ENCODE data around the gene ITPR2.

ITPR2 gene

GRCh38 chr12:26818636-26819035, 14.4 kb downstream of the ITPR2 start:
- DNase-seq = no peak

GRCh38 chr12:26818201-26818600, 14.8 kb downstream of the ITPR2 start:
- DNase-seq = no peak

- DNase-seq = no peak
Observed at GRCh38 chr12:26817183-26817591, 15.8 kb downstream of the ITPR2 start.

GRCh38 chr12:26813812-26814211, 19.2 kb downstream of the ITPR2 start:
- DNase-seq = no peak

GRCh38 chr12:26810330-26810729, 22.7 kb downstream of the ITPR2 start:
- DNase-seq = no peak

GRCh38 chr12:26809611-26810285, 23.2 kb downstream of the ITPR2 start:
- DNase-seq = no peak

GRCh38 chr12:26808766-26809476, 24.1 kb downstream of the ITPR2 start:
- no peak for DNase-seq

- no peak for DNase-seq
Observed at GRCh38 chr12:26807292-26807691, 25.7 kb downstream of the ITPR2 start.

GRCh38 chr12:26806556-26806955, 26.4 kb downstream of the ITPR2 start:
- DNase-seq = no peak

GRCh38 chr12:26805401-26805971, 27.5 kb downstream of the ITPR2 start:
- DNase-seq = no peak

- DNase-seq = no peak
Observed at GRCh38 chr12:26803552-26803951, 29.4 kb downstream of the ITPR2 start.

- no peak for DNase-seq
Observed at GRCh38 chr12:26801486-26801885, 31.5 kb downstream of the ITPR2 start.

- no peak for DNase-seq
Observed at GRCh38 chr12:26800858-26801257, 32.1 kb downstream of the ITPR2 start.

- no peak for DNase-seq
Observed at GRCh38 chr12:26800347-26800746, 32.6 kb downstream of the ITPR2 start.

GRCh38 chr12:26799741-26800140, 33.3 kb downstream of the ITPR2 start:
- no peak for DNase-seq

- no peak for DNase-seq
Observed at GRCh38 chr12:26798640-26799039, 34.4 kb downstream of the ITPR2 start.

- no peak for DNase-seq
Observed at GRCh38 chr12:26798023-26798422, 35.0 kb downstream of the ITPR2 start.

- no peak for DNase-seq
Observed at GRCh38 chr12:26795910-26796309, 37.1 kb downstream of the ITPR2 start.

GRCh38 chr12:26791301-26791791, 41.6 kb downstream of the ITPR2 start:
- no peak for DNase-seq

- no peak for DNase-seq
Observed at GRCh38 chr12:26790645-26790994, 42.4 kb downstream of the ITPR2 start.

GRCh38 chr12:26789731-26790644, 43.0 kb downstream of the ITPR2 start:
- no peak for DNase-seq

- DNase-seq = no peak
Observed at GRCh38 chr12:26786865-26787514, 46.0 kb downstream of the ITPR2 start.

GRCh38 chr12:26786491-26786864, 46.5 kb downstream of the ITPR2 start:
- no peak for DNase-seq

Data from NCI-H1092 (cell line).